Measurements from ENCODE around the gene CRTAC1.

- no peak for TF ChIP-seq POLR2A (IDR thresholded peaks at IDR 0.05)
- TF ChIP-seq, protein P1, sequence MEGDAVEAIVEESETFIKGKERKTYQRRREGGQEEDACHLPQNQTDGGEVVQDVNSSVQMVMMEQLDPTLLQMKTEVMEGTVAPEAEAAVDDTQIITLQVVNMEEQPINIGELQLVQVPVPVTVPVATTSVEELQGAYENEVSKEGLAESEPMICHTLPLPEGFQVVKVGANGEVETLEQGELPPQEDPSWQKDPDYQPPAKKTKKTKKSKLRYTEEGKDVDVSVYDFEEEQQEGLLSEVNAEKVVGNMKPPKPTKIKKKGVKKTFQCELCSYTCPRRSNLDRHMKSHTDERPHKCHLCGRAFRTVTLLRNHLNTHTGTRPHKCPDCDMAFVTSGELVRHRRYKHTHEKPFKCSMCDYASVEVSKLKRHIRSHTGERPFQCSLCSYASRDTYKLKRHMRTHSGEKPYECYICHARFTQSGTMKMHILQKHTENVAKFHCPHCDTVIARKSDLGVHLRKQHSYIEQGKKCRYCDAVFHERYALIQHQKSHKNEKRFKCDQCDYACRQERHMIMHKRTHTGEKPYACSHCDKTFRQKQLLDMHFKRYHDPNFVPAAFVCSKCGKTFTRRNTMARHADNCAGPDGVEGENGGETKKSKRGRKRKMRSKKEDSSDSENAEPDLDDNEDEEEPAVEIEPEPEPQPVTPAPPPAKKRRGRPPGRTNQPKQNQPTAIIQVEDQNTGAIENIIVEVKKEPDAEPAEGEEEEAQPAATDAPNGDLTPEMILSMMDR (IDR thresholded peaks at IDR 0.05) = no peak
Observed at GRCh38 chr10:97816609-97817008, 213.8 kb downstream of the CRTAC1 start.
